Left lung (tissue), 10 donors: ENCODE measurements around the gene IL26. TPM values are rescaled to one million over a fixed set of nuclear protein-coding genes. Genes with fewer than 3 reads are reported as not detected.

Experiments used
- ATAC-seq: fragments of 200-7000 bp; cut with Tn5 transposase; one replicate; pipeline ENCODE4 v1.9.1; 2020; ENCODE audit warnings: moderate library complexity
- DNase-seq, 4 donors: peaks; one replicate each; pipeline ENCODE4 v3.0.0-alpha.2; 2013 to 2020
- H3K27ac ChIP-seq, 2 donors: fragments of 200-600 bp; sonication (generic) in 1 of 2; one replicate each; pipeline versions ENCODE4 v1.5.0 to v1.8.0; 2020 to 2021
- H3K27me3 ChIP-seq, 2 donors: fragments of 200-600 bp; sonication (generic) in 1 of 2; one replicate each; pipeline versions ENCODE4 v1.5.0 to v1.8.0; 2020 to 2021
- H3K36me3 ChIP-seq, 2 donors: fragments of 200-600 bp; sonication (generic) in 1 of 2; one replicate each; pipeline versions ENCODE4 v1.5.0 to v1.8.0; 2020 to 2021
- H3K4me1 ChIP-seq, 2 donors: fragments of 200-600 bp; one replicate each; pipeline ENCODE4 v1.8.0; 2021
- H3K4me3 ChIP-seq, 2 donors: fragments of 200-600 bp; sonication (generic) in 1 of 2; one replicate each; pipeline versions ENCODE4 v1.5.0 to v1.8.0; 2020 to 2021; ENCODE audit warnings: mild to moderate bottlenecking in 1 of 2
- H3K9me3 ChIP-seq, 2 donors: fragments of 200-600 bp; sonication (generic) in 1 of 2; one replicate each; pipeline versions ENCODE4 v1.5.0 to v1.8.0; 2020 to 2021
- intact Hi-C, 2 donors: fragments of 100-400 bp; cut with DNase I; formaldehyde crosslinking; loops; one replicate each; pipeline versions ENCODE4 v1.11.2 to v1.14.2; 2022
- polyA plus RNA-seq, 6 donors: library from polyadenylated mRNA; unstranded; fragments of 120-200 nt; gene quantifications; one replicate each; pipeline ENCODE4 v1.2.1, GENCODE V29; 2013; ENCODE audit not compliant: insufficient read length in 6 of 6
- total RNA-seq, 2 donors: library from RNA; stranded (reverse); fragmentation: NEBNext Ultra II Directional; extraction: Animal tissue kit (Norgen Biotek cat#: 25700); gene quantifications; one replicate each; pipeline ENCODE4 v1.2.1, GENCODE V29; 2021
- TF ChIP-seq, protein P1 (sequence below), 2 donors: fragments of 200-600 bp; sonication (generic) in 1 of 2; IDR thresholded peaks; one replicate each; pipeline versions ENCODE4 v1.5.0 to v1.8.0; 2021; ENCODE audit warnings: antibody characterized with exemption in 2 of 2
- donor health status: DM: no; HTN: yes; CAD: no.
- donor health status: DM: no; HTN: no; CAD: no.

IL26 gene
- total and polyA plus RNA-seq, 8 donors = not detected

DNA sequence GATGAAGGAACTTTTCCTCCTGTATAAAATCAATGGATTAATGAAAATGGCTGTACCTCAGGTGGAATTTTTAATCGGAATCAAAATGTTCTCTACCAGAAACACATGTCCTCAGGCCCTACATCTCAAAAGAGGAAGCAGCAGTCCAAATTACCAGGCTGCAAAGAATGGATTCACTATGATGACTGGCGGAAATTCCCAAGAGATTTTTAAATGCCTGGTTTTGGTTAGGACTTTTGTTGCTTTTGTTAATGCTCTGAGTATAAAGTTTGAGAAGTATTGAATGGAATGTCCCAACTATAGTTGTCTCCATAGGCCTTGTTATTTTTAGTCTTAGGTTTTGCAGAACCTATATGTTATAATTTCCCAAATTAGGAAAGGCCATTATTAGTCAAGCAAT, 54.9 kb downstream of the IL26 start:
- no peaks in the 10 kb centered on the region for H3K36me3 ChIP-seq
- ATAC-seq (no peak), DNase-seq (no peak)
- no peaks in the 10 kb centered on the region for H3K4me1 ChIP-seq
- intact Hi-C loops = no loop called here
- H3K27ac ChIP-seq = no peak overlapping the region
- H3K27me3 ChIP-seq = no peaks in the 10 kb centered on the region
- TF ChIP-seq, protein P1, sequence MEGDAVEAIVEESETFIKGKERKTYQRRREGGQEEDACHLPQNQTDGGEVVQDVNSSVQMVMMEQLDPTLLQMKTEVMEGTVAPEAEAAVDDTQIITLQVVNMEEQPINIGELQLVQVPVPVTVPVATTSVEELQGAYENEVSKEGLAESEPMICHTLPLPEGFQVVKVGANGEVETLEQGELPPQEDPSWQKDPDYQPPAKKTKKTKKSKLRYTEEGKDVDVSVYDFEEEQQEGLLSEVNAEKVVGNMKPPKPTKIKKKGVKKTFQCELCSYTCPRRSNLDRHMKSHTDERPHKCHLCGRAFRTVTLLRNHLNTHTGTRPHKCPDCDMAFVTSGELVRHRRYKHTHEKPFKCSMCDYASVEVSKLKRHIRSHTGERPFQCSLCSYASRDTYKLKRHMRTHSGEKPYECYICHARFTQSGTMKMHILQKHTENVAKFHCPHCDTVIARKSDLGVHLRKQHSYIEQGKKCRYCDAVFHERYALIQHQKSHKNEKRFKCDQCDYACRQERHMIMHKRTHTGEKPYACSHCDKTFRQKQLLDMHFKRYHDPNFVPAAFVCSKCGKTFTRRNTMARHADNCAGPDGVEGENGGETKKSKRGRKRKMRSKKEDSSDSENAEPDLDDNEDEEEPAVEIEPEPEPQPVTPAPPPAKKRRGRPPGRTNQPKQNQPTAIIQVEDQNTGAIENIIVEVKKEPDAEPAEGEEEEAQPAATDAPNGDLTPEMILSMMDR (IDR thresholded peaks at IDR 0.05) = no peak
- H3K4me3 ChIP-seq = no peak overlapping the region
- H3K9me3 ChIP-seq = no peaks in the 10 kb centered on the region

DNA sequence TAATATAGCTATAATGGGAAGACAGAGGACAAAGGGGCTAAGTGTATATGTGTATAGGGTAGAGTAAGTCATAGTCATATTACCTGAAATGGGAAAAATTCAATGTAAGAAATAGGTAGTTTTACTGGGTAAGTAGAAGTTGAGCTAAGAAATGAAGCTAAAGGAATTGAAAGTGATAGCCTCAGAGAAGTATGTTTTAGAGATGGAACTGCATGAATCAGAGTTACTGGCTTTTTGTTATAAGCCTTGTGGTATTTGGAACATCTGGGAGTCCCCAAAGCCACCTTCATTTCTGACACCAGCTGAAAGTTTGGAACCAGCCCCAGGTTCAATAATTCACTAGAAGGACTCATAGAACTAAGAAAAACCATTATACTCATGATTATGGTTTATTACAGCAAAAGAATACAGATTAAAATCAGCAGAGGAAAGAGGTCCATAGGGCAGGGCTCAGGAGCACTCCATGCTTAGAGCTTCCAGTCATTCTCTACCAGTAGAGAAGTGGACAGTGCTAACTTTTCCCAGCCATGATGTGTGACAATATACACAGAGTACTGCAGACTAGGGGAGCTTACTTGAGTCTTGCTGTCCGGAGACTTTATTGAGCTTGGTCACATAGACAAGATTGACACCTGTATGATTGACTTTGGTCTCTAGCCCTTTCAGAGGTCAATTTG, 56.3 kb downstream of the IL26 start:
- H3K27me3 ChIP-seq = no peaks in the 10 kb centered on the region
- H3K4me3 ChIP-seq = no peak overlapping the region
- ATAC-seq (no peak), DNase-seq (no peak)
- TF ChIP-seq, protein P1 (IDR thresholded peaks at IDR 0.05) = no peak
- no peaks in the 10 kb centered on the region for H3K4me1 ChIP-seq
- no peaks in the 10 kb centered on the region for H3K9me3 ChIP-seq
- intact Hi-C loops = no loop called here
- no peak overlapping the region for H3K27ac ChIP-seq
- H3K36me3 ChIP-seq = no peaks in the 10 kb centered on the region

DNA sequence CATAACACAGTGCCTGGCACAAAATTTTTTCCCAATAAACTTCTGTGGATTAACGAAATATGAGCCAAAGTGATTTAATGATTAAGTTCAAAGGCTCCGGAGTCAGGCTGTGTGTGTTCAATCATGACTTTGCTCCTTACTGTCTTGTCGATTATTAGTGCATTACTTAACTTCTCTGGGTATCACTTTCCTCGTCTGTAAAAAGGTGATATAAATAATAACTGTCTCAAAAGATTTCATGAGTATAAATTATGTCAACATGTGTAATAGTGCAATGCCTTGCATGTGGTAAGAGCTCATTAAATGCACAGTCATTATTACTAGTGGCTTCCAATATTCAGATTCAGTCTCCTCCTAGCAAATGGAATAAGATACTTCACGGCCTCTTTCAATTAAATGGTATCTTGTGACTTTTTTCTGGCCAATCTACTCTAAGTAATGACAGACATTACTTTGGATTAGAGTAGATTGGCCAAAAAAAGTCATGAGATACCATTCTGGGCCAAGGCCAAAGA, 59.2 kb downstream of the IL26 start:
- intact Hi-C loops = no loop called here
- H3K27ac ChIP-seq = no peak overlapping the region
- DNase-seq (no peak), ATAC-seq (no peak)
- H3K27me3 ChIP-seq = no peaks in the 10 kb centered on the region
- H3K36me3 ChIP-seq = no peaks in the 10 kb centered on the region
- H3K9me3 ChIP-seq = no peaks in the 10 kb centered on the region
- TF ChIP-seq, protein P1 (IDR thresholded peaks at IDR 0.05) = no peak
- no peak overlapping the region for H3K4me3 ChIP-seq
- no peaks in the 10 kb centered on the region for H3K4me1 ChIP-seq

DNA sequence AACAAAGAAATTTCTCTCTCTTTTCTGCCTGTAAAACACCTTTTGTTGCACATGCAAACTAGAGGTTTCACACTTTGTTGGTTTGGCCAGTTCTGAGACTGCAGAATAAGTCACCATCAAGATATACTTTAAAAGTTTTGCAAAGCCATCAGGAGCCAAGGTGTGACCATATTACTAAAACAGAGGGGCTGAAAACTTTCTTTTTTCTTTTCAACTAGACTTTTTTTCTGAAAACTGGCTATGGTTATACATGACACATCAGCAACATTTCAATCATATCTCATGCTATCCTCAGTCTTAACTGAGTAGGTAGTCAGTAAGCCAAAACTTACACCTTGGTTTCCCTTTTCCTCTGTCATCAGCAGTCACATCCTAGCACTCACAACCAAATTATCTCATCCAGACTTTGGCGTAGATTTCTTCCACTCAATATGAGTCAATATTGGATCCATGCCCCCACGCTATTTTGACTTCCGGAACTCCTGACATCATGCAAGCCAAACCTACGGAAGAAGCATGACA, 62.0 kb downstream of the IL26 start:
- DNase-seq = no peak
- TF ChIP-seq, protein P1 (IDR thresholded peaks at IDR 0.05) = no peak
- ATAC-seq = no peak
- Histone ChIP-seq H3K9me3 (no peaks in the 10 kb centered on the region), H3K36me3 (no peaks in the 10 kb centered on the region), H3K4me3 (no peak overlapping the region), H3K27ac (no peak overlapping the region), H3K27me3 (no peaks in the 10 kb centered on the region), H3K4me1 (no peaks in the 10 kb centered on the region)
- intact Hi-C loops = no loop called here

DNA sequence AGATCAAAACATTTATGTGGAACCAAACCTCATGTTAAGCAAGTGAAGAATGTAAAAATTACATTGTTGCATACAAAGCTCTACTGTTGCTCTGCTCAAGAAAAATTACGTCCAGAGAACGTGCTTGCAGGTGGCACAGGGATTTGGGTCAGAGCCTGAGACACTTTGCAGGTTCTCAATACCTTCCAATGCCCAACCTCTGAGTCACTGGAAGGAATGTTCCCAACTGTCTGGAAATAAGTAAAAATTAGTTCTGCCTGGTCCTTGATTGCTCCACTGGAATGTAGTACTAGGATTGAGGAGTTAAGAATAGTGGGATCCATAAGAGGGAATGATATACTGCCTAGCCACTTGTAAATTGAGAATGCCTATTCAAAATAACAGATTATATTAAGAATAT, 63.2 kb downstream of the IL26 start:
- Histone ChIP-seq H3K4me1 (no peaks in the 10 kb centered on the region), H3K36me3 (no peaks in the 10 kb centered on the region), H3K27me3 (no peaks in the 10 kb centered on the region), H3K4me3 (no peak overlapping the region), H3K27ac (no peak overlapping the region), H3K9me3 (no peaks in the 10 kb centered on the region)
- TF ChIP-seq, protein P1 (IDR thresholded peaks at IDR 0.05) = no peak
- intact Hi-C loops = no loop called here
- ATAC-seq = no peak
- DNase-seq = no peak
